ENCODE measurements around the gene HECA. TPM values are rescaled to one million over a fixed set of nuclear protein-coding genes. Genes with fewer than 3 reads are reported as not detected.

The HECA gene
- total RNA-seq, 1 experiment from 2014 or later = 10.7 TPM

- H3K4me3 ChIP-seq (replicated peaks in 1 of 2; ENCODE audit: low read depth in 1 of 2, low read length in 2 of 2) = no peak overlapping the region
- no peak for DNase-seq (ENCODE audit: low read depth, low spot score)
- POLR2A ChIA-PET = no interaction called here
- no peak overlapping the region for H3K4me2 ChIP-seq (ENCODE audit: low read length)
- H3K9me3 ChIP-seq (ENCODE audit: control insufficient read depth in 1 of 2, insufficient read depth in 1 of 2, low read depth in 1 of 2, low read length in 2 of 2) = no peaks in the 10 kb centered on the region
- no peaks in the 10 kb centered on the region for H3K79me2 ChIP-seq (ENCODE audit: insufficient read depth, low read length)
- H4K20me1 ChIP-seq (ENCODE audit: insufficient read depth) = no peaks in the 10 kb centered on the region
- H3K9me2 ChIP-seq (ENCODE audit: insufficient read depth) = no peaks in the 10 kb centered on the region
- RAD21 ChIA-PET (ENCODE audit: low non-redundant PET in 1 of 2, low total read pairs in 2 of 2, uncharacterized antibody in 2 of 2, unreplicated experiment in 2 of 2) = no interaction called here
- peaks cover 0 to 6% of the 10 kb centered on the region in 2 experiments; a peak in 3 of 4 replicates for H3K4me1 ChIP-seq (ENCODE audit: control insufficient read depth in 1 of 2, insufficient read depth in 2 of 2, low read length in 2 of 2)
- H3K27ac ChIP-seq (ENCODE audit: low read depth, low read length) = no peak overlapping the region
- CTCF ChIA-PET = no interaction called here
- H3K36me3 ChIP-seq (ENCODE audit: control insufficient read depth in 1 of 2, insufficient read depth in 2 of 2, low read length in 2 of 2) = no peaks in the 10 kb centered on the region
- intact Hi-C loops (cut with micrococcal nuclease) = no loop called here
- no peak overlapping the region for H2AFZ ChIP-seq (ENCODE audit: low read depth, low read length, poor library complexity, severe bottlenecking)
- no peak for TF ChIP-seq JUND (IDR thresholded peaks at IDR 0.05)
- no peak for TF ChIP-seq ELF1 (IDR thresholded peaks at IDR 0.05; ENCODE audit: borderline replicate concordance, low read depth)
- TF ChIP-seq CBX3 (IDR thresholded peaks at IDR 0.05; ENCODE audit: low read depth) = no peak
- no peak for TF ChIP-seq CEBPB (IDR thresholded peaks at IDR 0.05; ENCODE audit: low read depth)
- TF ChIP-seq ZFX (IDR thresholded peaks at IDR 0.05) = no peak
- TF ChIP-seq POLR2AphosphoS5 (IDR thresholded peaks at IDR 0.05; ENCODE audit: low read depth, low read length) = no peak
- TF ChIP-seq, protein P1, sequence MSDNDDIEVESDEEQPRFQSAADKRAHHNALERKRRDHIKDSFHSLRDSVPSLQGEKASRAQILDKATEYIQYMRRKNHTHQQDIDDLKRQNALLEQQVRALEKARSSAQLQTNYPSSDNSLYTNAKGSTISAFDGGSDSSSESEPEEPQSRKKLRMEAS (IDR thresholded peaks at IDR 0.05) = no peak
- TF ChIP-seq SIN3A (IDR thresholded peaks at IDR 0.05; ENCODE audit: low read depth) = no peak
- no peak for TF ChIP-seq POLR2A (IDR thresholded peaks at IDR 0.05; ENCODE audit: borderline replicate concordance, extremely low read depth, insufficient read depth, insufficient read length)
- no peak for TF ChIP-seq RAD21 (IDR thresholded peaks at IDR 0.05; ENCODE audit: low read depth)
- no peak for TF ChIP-seq ZNF274 (IDR thresholded peaks at IDR 0.05; ENCODE audit: low read depth, low read length)
- TF ChIP-seq EZH2 (IDR thresholded peaks at IDR 0.05) = no peak
- no peak for TF ChIP-seq EGR1 (IDR thresholded peaks at IDR 0.05; ENCODE audit: low read depth)
- TF ChIP-seq SP1 (IDR thresholded peaks at IDR 0.05; ENCODE audit: low read depth) = no peak
- TF ChIP-seq CTCF (IDR thresholded peaks at IDR 0.05 in 2 of 3, conservative IDR thresholded peaks at IDR 0.05 in 1 of 3; ENCODE audit: borderline replicate concordance in 1 of 3, insufficient read depth in 1 of 3, low read depth in 2 of 3, low read length in 2 of 3) = no peak
- no peak overlapping the region for H3K9ac ChIP-seq (ENCODE audit: low read length)
- ATAC-seq = no peak
- no TSS peak for BruUV-seq (replicated peaks)
- no peaks in the 10 kb centered on the region for H3K27me3 ChIP-seq (ENCODE audit: insufficient read depth, low read length)
These were observed 8.6 kb upstream of the HECA start for GRCh38 chr6:139126255-139126654.

Measured in HCT116 (cell line).